ENCODE measurements around the gene ZFPM1.
A peak's percentile ranks its signal among the peaks of the same experiment; 100 is the strongest.

Gene ZFPM1

DNA sequence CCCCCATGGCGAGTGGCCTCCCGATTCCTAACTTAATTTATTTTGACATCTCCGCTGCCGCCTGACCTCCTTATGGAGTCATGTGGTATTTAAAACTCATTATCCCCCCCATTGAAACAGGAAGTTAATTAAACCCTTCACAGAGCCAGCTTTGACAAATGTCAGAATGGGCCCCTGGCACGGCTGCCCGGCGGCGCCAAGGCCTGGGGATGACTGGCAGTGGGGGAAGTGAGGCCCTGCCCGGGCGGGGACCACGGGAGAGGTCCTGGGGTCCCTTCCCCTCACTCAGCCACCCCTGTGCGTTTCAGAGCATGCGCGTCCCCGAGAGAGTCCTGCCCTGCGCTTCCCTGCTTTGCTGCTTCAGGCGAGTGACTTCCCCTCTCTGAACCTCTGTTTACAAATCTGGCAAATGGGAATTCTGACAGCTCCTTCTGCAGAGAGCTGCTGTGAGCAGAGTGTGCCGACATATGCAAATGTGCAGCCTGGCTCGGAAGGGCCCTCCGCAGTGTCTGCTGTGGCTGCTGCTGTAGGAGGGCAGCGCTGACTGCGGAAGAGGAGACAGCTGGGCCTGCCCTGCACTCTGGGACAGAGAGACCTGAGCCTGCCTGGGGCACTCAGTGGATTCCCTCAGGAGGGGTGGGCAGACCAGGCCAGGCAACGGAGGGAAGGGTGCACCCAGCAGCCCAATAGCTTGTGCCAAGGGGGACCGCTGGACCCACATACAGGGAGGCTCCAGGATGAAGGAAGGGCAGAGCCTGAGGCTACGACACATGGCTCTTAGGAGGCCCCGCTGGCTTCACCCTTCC lies 4.4 kb upstream of the ZFPM1 start:
- H3K4me3 ChIP-seq (ENCODE audit: low read length in 2 of 2), result no peak overlapping the region
- peaks cover 14 to 17% of the 10 kb centered on the region in 2 donors for H3K4me1 ChIP-seq (ENCODE audit: control insufficient read depth in 2 of 2, insufficient read depth in 2 of 2, low read length in 2 of 2)
- no peaks in the 10 kb centered on the region for H3K36me3 ChIP-seq (ENCODE audit: control insufficient read depth in 2 of 2, insufficient read depth in 2 of 2, low read length in 2 of 2)
- H3K9me3 ChIP-seq (ENCODE audit: control insufficient read depth in 2 of 2, low read length in 2 of 2), result no peaks in the 10 kb centered on the region
- no peaks in the 10 kb centered on the region for H3K27me3 ChIP-seq (ENCODE audit: control insufficient read depth in 2 of 2, insufficient read depth in 2 of 2, low read length in 2 of 2)
- no peak overlapping the region for H3K27ac ChIP-seq (ENCODE audit: low read depth in 2 of 2, low read length in 2 of 2)
- H3K9ac ChIP-seq (ENCODE audit: low read depth in 1 of 2, low read length in 2 of 2), result no peak overlapping the region

DNA sequence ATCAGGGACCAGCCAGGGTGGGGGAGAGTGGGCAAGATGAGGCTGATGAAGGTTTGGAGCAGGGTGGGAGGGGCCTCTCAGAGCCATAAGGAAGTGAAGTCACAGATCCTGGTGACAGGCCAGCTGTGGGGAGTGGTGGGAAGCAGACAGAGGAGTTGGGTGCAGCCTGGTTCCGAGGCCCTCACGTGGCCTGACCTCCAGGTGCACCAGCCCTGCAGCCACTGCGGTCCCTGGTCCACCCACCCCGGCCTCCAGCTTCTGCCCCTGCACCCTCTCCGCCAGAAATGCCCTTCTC lies 3.9 kb upstream of the ZFPM1 start:
- Histone ChIP-seq H3K4me1 (ENCODE audit: control insufficient read depth in 2 of 2, insufficient read depth in 2 of 2, low read length in 2 of 2) (peaks cover 17 to 21% of the 10 kb centered on the region in 2 donors), H3K9me3 (ENCODE audit: control insufficient read depth in 2 of 2, low read length in 2 of 2) (no peaks in the 10 kb centered on the region), H3K36me3 (ENCODE audit: control insufficient read depth in 2 of 2, insufficient read depth in 2 of 2, low read length in 2 of 2) (no peaks in the 10 kb centered on the region), H3K27me3 (ENCODE audit: control insufficient read depth in 2 of 2, insufficient read depth in 2 of 2, low read length in 2 of 2) (no peaks in the 10 kb centered on the region), H3K9ac (ENCODE audit: low read depth in 1 of 2, low read length in 2 of 2) (no peak overlapping the region), H3K4me3 (ENCODE audit: low read length in 2 of 2) (no peak overlapping the region), H3K27ac (ENCODE audit: low read depth in 2 of 2, low read length in 2 of 2) (no peak overlapping the region)

DNA sequence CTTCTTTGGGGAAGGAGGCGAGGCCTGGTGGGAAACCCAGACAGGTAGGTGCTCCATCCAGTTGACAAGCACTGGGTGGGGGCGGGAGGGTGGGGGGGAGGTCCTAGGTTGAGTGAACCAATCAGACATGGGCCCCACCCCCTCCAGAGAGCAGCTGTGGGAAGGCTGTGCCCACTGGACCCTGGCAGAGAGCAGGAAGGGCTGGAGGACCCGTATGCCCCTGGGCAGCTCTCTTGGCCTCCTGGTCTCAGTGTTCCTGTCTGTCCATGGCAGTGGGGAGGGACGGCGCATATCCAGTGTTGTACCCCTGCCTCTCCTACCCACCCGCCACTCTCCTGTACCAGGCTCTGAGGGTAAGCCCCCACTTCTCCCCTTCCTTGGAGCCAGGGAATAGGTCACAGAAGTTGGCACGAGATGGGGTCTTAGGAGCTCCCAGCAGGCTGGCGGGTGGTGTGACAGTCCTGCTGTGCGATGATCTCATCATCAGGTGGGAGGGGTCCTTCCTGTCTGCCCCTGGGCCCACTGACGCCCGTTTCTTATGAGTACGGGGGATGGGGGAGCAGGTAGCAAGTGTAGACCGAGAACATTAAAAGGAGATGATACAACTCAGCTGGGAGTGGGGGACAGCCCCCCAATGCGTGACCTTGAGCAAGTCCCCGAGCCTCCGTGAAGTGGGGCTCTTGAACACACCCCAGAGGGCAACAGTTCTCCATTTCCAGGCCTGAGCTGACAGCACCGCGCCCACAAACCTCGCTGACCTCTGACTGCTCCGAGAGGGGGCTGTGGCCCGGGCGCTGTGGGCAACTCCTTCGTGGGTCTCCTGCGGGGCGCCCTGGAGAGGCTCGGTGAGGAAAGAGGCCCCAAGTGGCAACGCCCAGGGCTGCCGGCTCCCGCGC lies 1.2 kb upstream of the ZFPM1 start:
- H3K4me1 ChIP-seq (ENCODE audit: control insufficient read depth in 2 of 2, insufficient read depth in 2 of 2, low read length in 2 of 2), result peaks cover 27 to 35% of the 10 kb centered on the region in 2 donors
- H3K9me3 ChIP-seq (ENCODE audit: control insufficient read depth in 2 of 2, low read length in 2 of 2), result no peaks in the 10 kb centered on the region
- H3K27me3 ChIP-seq (ENCODE audit: control insufficient read depth in 2 of 2, insufficient read depth in 2 of 2, low read length in 2 of 2), result no peaks in the 10 kb centered on the region
- peak overlapping the region in 1 of 2 donors; percentile 79 for H3K9ac ChIP-seq (ENCODE audit: low read depth in 1 of 2, low read length in 2 of 2)
- no peaks in the 10 kb centered on the region for H3K36me3 ChIP-seq (ENCODE audit: control insufficient read depth in 2 of 2, insufficient read depth in 2 of 2, low read length in 2 of 2)
- H3K27ac ChIP-seq (ENCODE audit: low read depth in 2 of 2, low read length in 2 of 2), result no peak overlapping the region
- peak overlapping the region; percentile 65 to 72 for H3K4me3 ChIP-seq (ENCODE audit: low read length in 2 of 2)

DNA sequence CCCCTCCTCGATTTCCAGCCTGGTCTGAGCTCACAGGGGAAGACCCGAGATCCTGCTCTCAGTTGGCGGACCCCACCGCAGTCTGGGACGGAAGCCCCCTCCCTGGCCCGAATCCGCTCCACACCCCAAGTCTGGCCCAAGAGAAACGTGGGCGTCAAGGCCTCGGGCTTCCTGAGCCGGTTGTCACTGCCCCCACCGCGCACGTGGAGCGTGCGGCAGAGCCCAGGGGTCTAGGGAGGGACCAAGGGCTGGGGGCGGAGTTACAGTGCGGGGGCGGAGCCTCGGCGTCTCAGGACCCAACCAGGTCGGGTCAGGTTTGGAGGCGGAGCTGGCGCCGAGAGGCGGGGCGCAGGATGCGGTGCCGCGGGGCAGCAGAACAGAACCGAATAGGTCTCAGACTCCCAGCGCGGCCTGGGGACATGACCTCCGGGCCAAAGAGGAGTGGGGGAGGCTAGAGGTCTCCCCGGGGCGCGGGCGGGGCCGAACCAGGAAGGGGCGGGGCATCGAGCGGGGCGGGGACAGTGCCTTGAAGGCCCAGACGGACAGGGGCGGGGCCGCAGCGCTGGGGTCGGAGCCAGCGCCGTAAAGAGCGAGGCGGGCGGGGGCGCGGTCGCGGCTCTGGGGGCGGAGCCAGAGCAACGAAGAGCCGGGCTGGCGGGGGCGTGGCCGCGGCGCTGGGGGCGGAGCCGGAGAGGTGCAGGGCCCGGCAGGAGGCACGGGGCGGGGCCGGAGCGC lies 431 bp upstream of the ZFPM1 start:
- Histone ChIP-seq H3K27me3 (ENCODE audit: control insufficient read depth in 2 of 2, insufficient read depth in 2 of 2, low read length in 2 of 2) (no peaks in the 10 kb centered on the region), H3K9ac (ENCODE audit: low read depth in 1 of 2, low read length in 2 of 2) (peak overlapping the region; percentile 32 to 79), H3K9me3 (ENCODE audit: control insufficient read depth in 2 of 2, low read length in 2 of 2) (no peaks in the 10 kb centered on the region), H3K4me3 (ENCODE audit: low read length in 2 of 2) (peak overlapping the region; percentile 65 to 72), H3K27ac (ENCODE audit: low read depth in 2 of 2, low read length in 2 of 2) (peak overlapping the region; percentile 76 to 87), H3K4me1 (ENCODE audit: control insufficient read depth in 2 of 2, insufficient read depth in 2 of 2, low read length in 2 of 2) (peaks cover 27 to 35% of the 10 kb centered on the region in 2 donors), H3K36me3 (ENCODE audit: control insufficient read depth in 2 of 2, insufficient read depth in 2 of 2, low read length in 2 of 2) (no peaks in the 10 kb centered on the region)

DNA sequence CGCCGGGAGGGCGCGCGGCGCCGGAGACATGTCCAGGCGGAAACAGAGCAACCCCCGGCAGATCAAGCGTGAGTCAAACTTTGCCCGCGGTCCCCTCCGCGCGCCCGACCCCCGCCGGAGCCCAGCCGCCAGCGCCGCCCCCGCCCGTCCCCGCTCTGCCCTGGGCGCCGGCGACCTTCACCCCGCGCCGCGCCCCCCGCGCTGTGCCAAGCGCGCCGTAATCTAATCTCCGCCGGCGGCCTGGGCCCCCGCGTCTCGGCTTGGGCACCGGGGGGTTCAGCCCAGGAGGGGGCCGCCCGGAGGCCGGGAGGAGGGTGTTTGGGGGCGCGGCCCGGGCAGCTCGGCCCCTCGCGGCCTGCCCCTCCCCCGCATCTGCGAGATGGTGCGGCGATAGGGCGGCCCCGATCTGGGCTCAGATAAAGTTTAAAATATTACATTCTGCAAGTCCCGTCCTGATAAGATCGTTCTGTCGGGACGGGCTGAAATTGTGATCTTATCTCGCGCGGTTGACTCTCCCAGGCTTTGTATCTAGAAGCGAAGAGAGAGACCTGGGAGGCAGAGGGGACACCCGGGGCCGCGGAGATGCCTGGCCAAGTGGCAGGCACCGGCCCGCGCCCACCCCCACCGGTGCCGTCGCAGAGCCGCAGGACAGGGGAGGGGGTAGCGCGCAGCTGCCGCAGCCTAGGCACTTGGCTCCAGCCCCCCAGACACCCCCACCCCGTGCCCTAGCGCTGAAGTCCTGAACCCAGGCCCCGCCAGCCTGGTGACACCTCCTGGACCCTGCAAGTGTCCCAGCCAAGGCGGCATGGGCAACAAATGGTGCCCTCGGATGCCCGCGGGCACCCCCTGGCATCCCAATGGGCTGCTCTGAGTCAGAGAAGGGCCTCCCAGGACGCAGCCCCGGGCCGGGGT lies 787 bp downstream of the ZFPM1 start:
- no peaks in the 10 kb centered on the region for H3K27me3 ChIP-seq (ENCODE audit: control insufficient read depth in 2 of 2, insufficient read depth in 2 of 2, low read length in 2 of 2)
- H3K36me3 ChIP-seq (ENCODE audit: control insufficient read depth in 2 of 2, insufficient read depth in 2 of 2, low read length in 2 of 2), result no peaks in the 10 kb centered on the region
- H3K27ac ChIP-seq (ENCODE audit: low read depth in 2 of 2, low read length in 2 of 2), result peak overlapping the region; percentile 80 to 81
- peaks cover 27 to 35% of the 10 kb centered on the region in 2 donors for H3K4me1 ChIP-seq (ENCODE audit: control insufficient read depth in 2 of 2, insufficient read depth in 2 of 2, low read length in 2 of 2)
- H3K4me3 ChIP-seq (ENCODE audit: low read length in 2 of 2), result peak overlapping the region; percentile 61 to 71
- no peaks in the 10 kb centered on the region for H3K9me3 ChIP-seq (ENCODE audit: control insufficient read depth in 2 of 2, low read length in 2 of 2)
- H3K9ac ChIP-seq (ENCODE audit: low read depth in 1 of 2, low read length in 2 of 2), result peak overlapping the region; percentile 74 to 78

DNA sequence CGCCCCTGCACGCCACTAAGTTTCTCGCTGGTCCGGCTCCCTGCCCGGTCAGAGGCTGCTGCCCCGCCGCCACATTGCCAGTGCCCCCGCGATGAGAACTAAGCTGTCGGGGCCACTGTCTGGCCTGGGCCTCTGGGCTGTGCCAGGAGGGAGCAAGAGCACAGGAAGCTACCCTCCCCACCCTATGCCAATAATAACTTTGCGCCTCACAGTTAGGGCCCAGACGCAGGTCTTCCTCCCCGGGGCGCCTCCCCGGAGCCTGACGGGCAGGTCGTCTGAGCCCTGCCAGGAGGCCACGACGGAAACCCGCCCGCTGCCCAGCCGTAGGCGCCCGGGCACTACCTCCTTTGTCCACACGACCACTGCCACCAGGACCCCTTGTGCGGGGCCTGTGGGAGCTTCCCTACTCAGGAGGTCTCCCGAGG lies 1.5 kb downstream of the ZFPM1 start:
- H3K27ac ChIP-seq (ENCODE audit: low read depth in 2 of 2, low read length in 2 of 2), result peak overlapping the region; percentile 80 to 81
- no peaks in the 10 kb centered on the region for H3K27me3 ChIP-seq (ENCODE audit: control insufficient read depth in 2 of 2, insufficient read depth in 2 of 2, low read length in 2 of 2)
- H3K4me3 ChIP-seq (ENCODE audit: low read length in 2 of 2), result peak overlapping the region; percentile 61 to 71
- H3K9ac ChIP-seq (ENCODE audit: low read depth in 1 of 2, low read length in 2 of 2), result peak overlapping the region; percentile 74 to 78
- no peaks in the 10 kb centered on the region for H3K36me3 ChIP-seq (ENCODE audit: control insufficient read depth in 2 of 2, insufficient read depth in 2 of 2, low read length in 2 of 2)
- peaks cover 22 to 28% of the 10 kb centered on the region in 2 donors for H3K4me1 ChIP-seq (ENCODE audit: control insufficient read depth in 2 of 2, insufficient read depth in 2 of 2, low read length in 2 of 2)
- no peaks in the 10 kb centered on the region for H3K9me3 ChIP-seq (ENCODE audit: control insufficient read depth in 2 of 2, low read length in 2 of 2)

DNA sequence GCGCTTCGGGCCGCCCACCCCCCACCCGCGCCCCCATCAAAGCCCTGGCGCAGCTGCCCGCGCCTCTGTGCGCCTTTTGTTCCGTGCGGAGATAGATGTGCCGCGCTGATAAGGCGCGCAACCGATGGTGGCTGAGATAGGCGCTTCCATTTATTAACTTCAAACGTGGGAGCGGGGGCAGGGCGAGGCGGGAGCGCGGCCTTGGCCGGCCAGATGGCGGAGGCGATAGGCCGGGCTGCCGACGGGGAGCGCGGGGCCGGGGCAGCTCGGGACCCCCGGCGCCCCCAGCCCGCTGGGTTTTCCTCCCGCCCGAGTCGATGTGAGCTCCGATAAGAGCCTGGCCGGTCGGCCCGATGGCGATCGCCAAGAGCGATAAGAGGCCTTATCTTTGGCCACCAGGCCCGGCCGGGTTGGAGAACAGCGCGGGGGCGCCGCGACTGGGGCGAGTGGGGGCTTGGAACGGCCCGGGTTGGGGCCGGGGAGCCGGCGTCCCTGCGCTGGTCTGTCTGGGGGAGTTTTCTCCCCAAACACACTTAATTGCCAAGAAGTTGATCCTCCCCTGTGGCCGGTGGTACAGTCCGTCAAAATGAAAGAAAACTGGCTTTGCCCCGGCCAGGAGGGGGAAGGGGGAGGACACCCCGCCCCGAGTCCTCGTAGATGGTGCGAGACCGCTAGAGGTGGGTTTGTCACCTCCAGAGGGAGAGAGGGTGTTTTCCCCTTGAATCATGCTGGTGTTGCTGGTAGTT lies 2.7 kb downstream of the ZFPM1 start:
- Histone ChIP-seq H3K9ac (ENCODE audit: low read depth in 1 of 2, low read length in 2 of 2) (peak overlapping the region; percentile 41 to 67), H3K9me3 (ENCODE audit: control insufficient read depth in 2 of 2, low read length in 2 of 2) (no peaks in the 10 kb centered on the region), H3K27me3 (ENCODE audit: control insufficient read depth in 2 of 2, insufficient read depth in 2 of 2, low read length in 2 of 2) (no peaks in the 10 kb centered on the region), H3K4me3 (ENCODE audit: low read length in 2 of 2) (peak overlapping the region; percentile 61 to 71), H3K4me1 (ENCODE audit: control insufficient read depth in 2 of 2, insufficient read depth in 2 of 2, low read length in 2 of 2) (peaks cover 21 to 27% of the 10 kb centered on the region in 2 donors), H3K27ac (ENCODE audit: low read depth in 2 of 2, low read length in 2 of 2) (peak overlapping the region; percentile 80 to 81), H3K36me3 (ENCODE audit: control insufficient read depth in 2 of 2, insufficient read depth in 2 of 2, low read length in 2 of 2) (no peaks in the 10 kb centered on the region)

DNA sequence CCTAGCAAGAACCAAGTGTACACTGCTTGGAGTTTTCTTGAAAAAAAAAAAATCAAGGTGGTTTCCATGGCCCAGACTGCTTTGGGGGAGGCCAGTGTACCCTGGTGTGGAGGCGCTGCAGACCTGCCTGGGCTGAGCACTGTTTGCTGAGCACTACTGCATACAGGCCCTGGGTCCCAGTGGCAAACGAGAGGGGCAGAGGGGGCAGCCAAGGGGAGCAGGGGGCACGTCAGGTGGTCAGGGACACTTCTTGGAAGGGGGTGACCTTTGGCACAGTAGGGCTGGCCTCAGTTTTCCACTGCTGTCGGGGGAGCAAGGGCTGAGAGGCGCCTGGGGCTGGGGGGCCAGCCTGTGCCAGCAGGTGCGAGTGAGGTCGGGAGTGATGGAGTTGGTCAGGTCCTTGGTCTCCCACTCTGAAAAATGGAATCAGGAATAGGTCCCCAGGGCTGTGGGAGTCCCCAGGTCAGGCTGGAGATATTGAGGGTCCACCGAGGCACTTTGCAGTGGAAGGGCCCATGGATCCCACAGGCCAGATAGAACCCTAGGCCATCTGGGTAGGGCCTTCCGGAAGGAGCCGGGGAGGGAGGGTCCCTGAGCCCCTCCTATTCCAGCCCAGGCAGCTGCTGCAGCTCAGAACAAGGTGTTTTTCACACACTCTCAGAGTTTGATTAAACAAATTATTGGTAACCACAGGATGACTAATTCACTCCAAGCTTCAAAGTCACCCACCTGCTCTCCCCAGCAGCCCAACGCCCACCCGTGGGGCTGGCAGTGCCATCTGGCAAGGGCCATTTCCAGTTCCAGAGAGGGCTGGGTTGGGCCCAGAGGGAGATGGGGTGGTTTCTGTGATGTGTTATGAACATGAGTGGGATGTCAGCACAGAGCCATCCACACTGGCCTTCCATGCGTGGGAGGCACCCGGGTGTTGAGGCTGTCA lies 3.5 kb downstream of the ZFPM1 start:
- Histone ChIP-seq H3K27me3 (ENCODE audit: control insufficient read depth in 2 of 2, insufficient read depth in 2 of 2, low read length in 2 of 2) (no peaks in the 10 kb centered on the region), H3K36me3 (ENCODE audit: control insufficient read depth in 2 of 2, insufficient read depth in 2 of 2, low read length in 2 of 2) (no peaks in the 10 kb centered on the region), H3K27ac (ENCODE audit: low read depth in 2 of 2, low read length in 2 of 2) (peak overlapping the region in 1 of 2 donors; percentile 80), H3K4me3 (ENCODE audit: low read length in 2 of 2) (peak overlapping the region; percentile 61 to 71), H3K9me3 (ENCODE audit: control insufficient read depth in 2 of 2, low read length in 2 of 2) (no peaks in the 10 kb centered on the region), H3K4me1 (ENCODE audit: control insufficient read depth in 2 of 2, insufficient read depth in 2 of 2, low read length in 2 of 2) (peaks cover 21 to 30% of the 10 kb centered on the region in 2 donors), H3K9ac (ENCODE audit: low read depth in 1 of 2, low read length in 2 of 2) (peak overlapping the region in 1 of 2 donors; percentile 41)

Data from mucosa of rectum (tissue), 2 donors.